ENCODE data around the gene PLXNA4.

Gene PLXNA4

DNA sequence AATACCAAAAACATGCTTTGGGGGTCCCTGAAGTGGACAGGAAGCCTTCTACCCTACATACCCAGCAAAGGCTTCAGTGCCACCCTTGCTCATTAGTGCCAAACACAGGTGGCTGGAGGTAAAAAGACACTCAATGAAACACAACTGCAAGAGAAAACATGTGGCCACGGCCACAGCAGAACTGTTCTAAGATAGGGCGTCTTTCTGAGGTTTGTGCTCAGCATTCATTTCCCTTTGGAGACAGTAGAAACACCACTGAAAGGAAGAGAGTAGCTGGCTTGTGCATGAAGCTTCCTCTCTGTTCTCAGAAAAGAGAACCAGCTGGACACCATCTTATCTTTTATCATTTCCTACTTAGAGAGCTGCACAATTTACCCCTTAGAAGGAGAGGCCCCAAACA is 143.0 kb downstream of the PLXNA4 start:
- Histone ChIP-seq H3K4me1 (ENCODE audit: insufficient read depth, low read length, severe bottlenecking) (no peaks in the 10 kb centered on the region), H3K9me2 (ENCODE audit: low read depth, low read length) (no peaks in the 10 kb centered on the region), H3K9me3 (ENCODE audit: low read length) (no peaks in the 10 kb centered on the region), H3K27me3 (ENCODE audit: insufficient read depth, low read length) (no peaks in the 10 kb centered on the region), H3K9ac (ENCODE audit: low read length) (no peak overlapping the region), H3K27ac (ENCODE audit: low read depth, low read length, poor library complexity, severe bottlenecking) (no peak overlapping the region), H3F3A (ENCODE audit: insufficient read depth, low read length) (no peaks in the 10 kb centered on the region), H4K20me1 (ENCODE audit: insufficient read depth, low read length) (no peaks in the 10 kb centered on the region), H3K79me2 (ENCODE audit: insufficient read depth, low read length) (no peaks in the 10 kb centered on the region), H3K4me3 (ENCODE audit: low read depth, low read length, poor library complexity, severe bottlenecking) (no peak overlapping the region), H2AFZ (ENCODE audit: low read length) (no peak overlapping the region), H3K36me3 (ENCODE audit: insufficient read depth, low read length) (no peaks in the 10 kb centered on the region), H3K4me2 (ENCODE audit: low read length) (no peak overlapping the region)
- no peak for TF ChIP-seq EZH2 (IDR thresholded peaks at IDR 0.05; ENCODE audit: borderline replicate concordance, low read length)
- TF ChIP-seq, protein P1, sequence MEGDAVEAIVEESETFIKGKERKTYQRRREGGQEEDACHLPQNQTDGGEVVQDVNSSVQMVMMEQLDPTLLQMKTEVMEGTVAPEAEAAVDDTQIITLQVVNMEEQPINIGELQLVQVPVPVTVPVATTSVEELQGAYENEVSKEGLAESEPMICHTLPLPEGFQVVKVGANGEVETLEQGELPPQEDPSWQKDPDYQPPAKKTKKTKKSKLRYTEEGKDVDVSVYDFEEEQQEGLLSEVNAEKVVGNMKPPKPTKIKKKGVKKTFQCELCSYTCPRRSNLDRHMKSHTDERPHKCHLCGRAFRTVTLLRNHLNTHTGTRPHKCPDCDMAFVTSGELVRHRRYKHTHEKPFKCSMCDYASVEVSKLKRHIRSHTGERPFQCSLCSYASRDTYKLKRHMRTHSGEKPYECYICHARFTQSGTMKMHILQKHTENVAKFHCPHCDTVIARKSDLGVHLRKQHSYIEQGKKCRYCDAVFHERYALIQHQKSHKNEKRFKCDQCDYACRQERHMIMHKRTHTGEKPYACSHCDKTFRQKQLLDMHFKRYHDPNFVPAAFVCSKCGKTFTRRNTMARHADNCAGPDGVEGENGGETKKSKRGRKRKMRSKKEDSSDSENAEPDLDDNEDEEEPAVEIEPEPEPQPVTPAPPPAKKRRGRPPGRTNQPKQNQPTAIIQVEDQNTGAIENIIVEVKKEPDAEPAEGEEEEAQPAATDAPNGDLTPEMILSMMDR (IDR thresholded peaks at IDR 0.05; ENCODE audit: low read length), result no peak

DNA sequence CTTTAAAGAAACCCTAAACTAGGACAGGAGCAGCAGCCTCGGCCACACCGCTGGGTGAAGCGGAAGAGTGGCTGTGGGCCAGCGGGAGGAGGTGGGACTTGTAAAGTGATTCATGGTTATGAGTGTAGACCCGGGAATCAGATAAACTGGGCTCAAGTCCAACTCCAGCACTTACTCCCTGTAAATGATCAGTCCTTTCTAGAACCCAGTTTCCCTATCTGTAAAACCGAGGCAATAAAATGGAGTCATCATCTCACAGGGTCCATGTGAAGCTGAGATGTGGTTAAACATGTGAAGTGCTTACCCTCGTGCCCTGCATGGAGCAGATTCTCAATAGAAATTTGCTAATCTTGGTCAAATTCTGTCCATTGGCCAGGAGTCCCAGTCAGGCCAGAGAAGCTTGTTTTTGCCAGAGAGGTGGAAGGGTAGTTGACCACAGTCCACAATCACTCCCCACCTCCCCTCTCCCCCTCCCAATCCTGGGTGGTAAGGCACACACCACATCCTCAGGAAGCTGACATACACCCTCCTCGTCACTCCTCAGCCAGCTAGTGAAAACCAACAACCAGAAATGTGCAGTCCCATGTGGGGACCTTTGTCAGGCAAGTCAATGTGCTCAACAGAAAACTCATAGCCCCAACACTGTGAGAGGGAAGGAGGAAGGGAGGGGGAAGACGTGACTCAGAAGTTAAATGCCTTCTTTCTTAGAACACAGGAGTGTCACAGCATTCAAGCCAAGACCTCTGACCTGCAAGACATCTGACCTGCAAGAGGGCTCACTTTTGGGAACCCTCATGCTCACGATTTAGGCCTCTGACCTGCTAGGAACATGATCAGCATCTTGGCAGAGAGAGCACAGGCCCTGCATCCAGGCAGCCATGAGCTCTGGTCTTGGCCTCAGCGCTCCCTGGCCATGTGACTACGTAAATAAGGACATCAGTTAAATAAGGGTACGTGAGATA is 145.1 kb downstream of the PLXNA4 start:
- Histone ChIP-seq H3F3A (ENCODE audit: insufficient read depth, low read length) (no peaks in the 10 kb centered on the region), H3K9me2 (ENCODE audit: low read depth, low read length) (no peaks in the 10 kb centered on the region), H3K79me2 (ENCODE audit: insufficient read depth, low read length) (no peaks in the 10 kb centered on the region), H3K4me3 (ENCODE audit: low read depth, low read length, poor library complexity, severe bottlenecking) (no peak overlapping the region), H3K4me2 (ENCODE audit: low read length) (no peak overlapping the region), H3K9me3 (ENCODE audit: low read length) (no peaks in the 10 kb centered on the region), H4K20me1 (ENCODE audit: insufficient read depth, low read length) (no peaks in the 10 kb centered on the region), H2AFZ (ENCODE audit: low read length) (no peak overlapping the region), H3K27ac (ENCODE audit: low read depth, low read length, poor library complexity, severe bottlenecking) (no peak overlapping the region), H3K27me3 (ENCODE audit: insufficient read depth, low read length) (no peaks in the 10 kb centered on the region), H3K36me3 (ENCODE audit: insufficient read depth, low read length) (no peaks in the 10 kb centered on the region), H3K4me1 (ENCODE audit: insufficient read depth, low read length, severe bottlenecking) (no peaks in the 10 kb centered on the region), H3K9ac (ENCODE audit: low read length) (no peak overlapping the region)
- no peak for TF ChIP-seq EZH2 (IDR thresholded peaks at IDR 0.05; ENCODE audit: borderline replicate concordance, low read length)
- TF ChIP-seq, protein P1 (IDR thresholded peaks at IDR 0.05; ENCODE audit: low read length), result no peak

DNA sequence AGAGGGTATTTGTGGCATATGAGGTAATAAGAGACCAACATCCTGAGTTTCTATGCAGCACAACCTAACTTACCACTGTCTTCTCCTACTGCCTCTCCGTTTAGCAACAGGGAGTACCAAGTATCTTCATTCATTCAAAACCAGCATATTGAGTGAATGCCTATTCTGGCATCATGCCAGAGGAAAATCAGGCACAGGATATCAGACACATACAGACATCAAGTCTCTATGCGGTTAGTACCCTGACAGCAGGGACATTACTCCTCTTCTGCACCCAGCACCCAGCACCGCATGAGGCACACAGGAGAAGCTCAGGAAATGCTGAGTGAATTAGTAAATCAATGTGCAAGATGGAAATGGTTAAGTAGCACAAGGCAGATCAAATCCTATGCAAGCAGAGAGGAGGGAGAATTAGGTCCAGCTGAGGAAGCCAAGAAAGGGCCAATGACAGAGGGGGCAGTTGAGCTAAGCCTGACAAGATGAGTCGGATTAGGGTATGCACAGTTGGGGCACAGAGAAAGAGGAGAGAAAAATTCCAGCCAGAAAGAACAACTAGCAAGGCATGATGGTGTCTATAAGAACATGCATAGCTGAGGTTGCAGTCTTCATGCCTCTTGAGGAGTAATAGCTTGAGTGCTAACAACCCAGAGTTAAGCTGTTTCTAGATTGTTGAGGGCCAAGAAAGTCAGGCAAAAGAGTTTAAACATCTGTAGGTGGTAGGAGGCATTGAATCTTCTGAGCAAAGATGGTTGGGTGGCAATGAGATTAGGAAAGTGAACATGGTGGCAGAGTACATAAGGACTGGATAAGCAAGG is 146.0 kb downstream of the PLXNA4 start:
- Histone ChIP-seq H3K36me3 (ENCODE audit: insufficient read depth, low read length) (no peaks in the 10 kb centered on the region), H3K9me3 (ENCODE audit: low read length) (no peaks in the 10 kb centered on the region), H4K20me1 (ENCODE audit: insufficient read depth, low read length) (no peaks in the 10 kb centered on the region), H3K79me2 (ENCODE audit: insufficient read depth, low read length) (no peaks in the 10 kb centered on the region), H3K9ac (ENCODE audit: low read length) (no peak overlapping the region), H3K9me2 (ENCODE audit: low read depth, low read length) (no peaks in the 10 kb centered on the region), H2AFZ (ENCODE audit: low read length) (no peak overlapping the region), H3K4me2 (ENCODE audit: low read length) (no peak overlapping the region), H3K4me3 (ENCODE audit: low read depth, low read length, poor library complexity, severe bottlenecking) (no peak overlapping the region), H3K4me1 (ENCODE audit: insufficient read depth, low read length, severe bottlenecking) (no peaks in the 10 kb centered on the region), H3K27me3 (ENCODE audit: insufficient read depth, low read length) (no peaks in the 10 kb centered on the region), H3F3A (ENCODE audit: insufficient read depth, low read length) (no peaks in the 10 kb centered on the region), H3K27ac (ENCODE audit: low read depth, low read length, poor library complexity, severe bottlenecking) (no peak overlapping the region)
- TF ChIP-seq EZH2 (IDR thresholded peaks at IDR 0.05; ENCODE audit: borderline replicate concordance, low read length), result no peak
- TF ChIP-seq, protein P1 (IDR thresholded peaks at IDR 0.05; ENCODE audit: low read length), result no peak
